Neural cell (in vitro differentiated cells): ENCODE measurements around the gene S100A13. TPM values are rescaled to one million over a fixed set of nuclear protein-coding genes. Genes with fewer than 3 reads are reported as not detected.
A peak's percentile ranks its signal among the peaks of the same experiment; 100 is the strongest.
"Not testable (repeated sequence)": the region's sequence is repeated elsewhere in the genome, so short reads cannot be mapped to it uniquely, and the experiment has no call there.

Experiments used
- H2AFZ ChIP-seq: fragments of 200-600, 300-800 bp; sonication (generic), shearing (Covaris generic); 2 replicates; pipeline ENCODE4 v1.6.0; 2014; ENCODE audit warnings: low read depth, mild to moderate bottlenecking, antibody characterized with exemption, low read length, moderate library complexity
- H3F3A ChIP-seq: fragments of 200-600 bp; shearing (Covaris generic); 2 replicates; pipeline ENCODE4 v1.6.1; 2016; ENCODE audit warnings: mild to moderate bottlenecking, moderate library complexity, mixed read lengths, antibody characterized with exemption, low read length; ENCODE audit not compliant: insufficient read depth, poor library complexity, severe bottlenecking
- H3K27ac ChIP-seq: fragments of 200-600, 300-800 bp; sonication (generic), shearing (Covaris generic); 2 replicates; pipeline ENCODE4 v1.5.1; 2014; ENCODE audit warnings: mild to moderate bottlenecking, low read length, moderate library complexity
- H3K27me3 ChIP-seq: fragments of 300-800, 200-600 bp; sonication (generic), shearing (Covaris generic); 2 replicates; pipeline ENCODE4 v1.6.0; 2014; ENCODE audit warnings: mild to moderate bottlenecking, low read depth, low read length, moderate library complexity; ENCODE audit not compliant: insufficient read depth
- H3K36me3 ChIP-seq: fragments of 300-800, 200-600 bp; sonication (generic), shearing (Covaris generic); 2 replicates; pipeline ENCODE4 v1.5.1; 2014; ENCODE audit warnings: mild to moderate bottlenecking, antibody characterized with exemption, low read length, moderate library complexity; ENCODE audit not compliant: insufficient read depth
- H3K4me2 ChIP-seq: fragments of 300-800, 200-600 bp; sonication (generic), shearing (Covaris generic); 2 replicates; pipeline ENCODE4 v1.6.0; 2014; ENCODE audit warnings: mild to moderate bottlenecking, low read length
- H3K4me3 ChIP-seq: fragments of 300-800, 200-600 bp; sonication (generic), shearing (Covaris generic); 2 replicates; pipeline ENCODE4 v1.5.1; 2014; ENCODE audit warnings: mild to moderate bottlenecking, low read length, moderate library complexity
- H3K79me2 ChIP-seq: fragments of 200-600 bp; shearing (Covaris generic); replicated peaks from 2 replicates; pipeline ENCODE4 v1.6.0; 2014; ENCODE audit warnings: mild to moderate bottlenecking, low read length, moderate library complexity; ENCODE audit not compliant: insufficient read depth
- H3K9ac ChIP-seq: fragments of 300-800, 200-600 bp; sonication (generic), shearing (Covaris generic); 2 replicates; pipeline ENCODE4 v1.6.1; 2016; ENCODE audit warnings: mild to moderate bottlenecking, low read length, mixed read lengths
- H3K9me2 ChIP-seq: fragments of 200-600 bp; shearing (Covaris generic); 2 replicates; pipeline ENCODE4 v1.6.1; 2016; ENCODE audit warnings: mild to moderate bottlenecking, low read length, mixed read lengths; ENCODE audit not compliant: insufficient read depth
- H3K9me3 ChIP-seq: fragments of 200-600, 300-800 bp; sonication (generic), shearing (Covaris generic); 2 replicates; pipeline ENCODE4 v1.6.1; 2016; ENCODE audit warnings: mild to moderate bottlenecking, mixed run types, low read length, moderate library complexity, mixed read lengths
- H4K20me1 ChIP-seq: fragments of 200-600 bp; shearing (Covaris generic); 2 replicates; pipeline ENCODE4 v1.6.1; 2016; ENCODE audit warnings: mild to moderate bottlenecking, mixed run types; ENCODE audit not compliant: insufficient read depth
- CTCF ChIP-seq: fragments of 450-650 bp; IDR thresholded peaks from 2 replicates; pipeline ENCODE4 v1.5.1; 2014; ENCODE audit warnings: antibody characterized with exemption, mild to moderate bottlenecking, moderate library complexity; ENCODE audit not compliant: poor library complexity, severe bottlenecking
- EP300 ChIP-seq: fragments of 450-650 bp; conservative IDR thresholded peaks from 2 replicates; pipeline ENCODE4 v1.6.1; 2014; ENCODE audit warnings: antibody characterized with exemption, mild to moderate bottlenecking, moderate library complexity; ENCODE audit not compliant: poor library complexity, severe bottlenecking
- EZH2 ChIP-seq: fragments of 200-600, 300-800 bp; shearing (Covaris generic), sonication (generic); IDR thresholded peaks from 2 replicates; pipeline ENCODE4 v1.6.1; 2014; ENCODE audit warnings: antibody characterized with exemption, low read length, borderline replicate concordance, mild to moderate bottlenecking; ENCODE audit not compliant: insufficient read depth, poor library complexity, severe bottlenecking
- MXI1 ChIP-seq: fragments of 450-650 bp; conservative IDR thresholded peaks from 2 replicates; pipeline ENCODE4 v1.6.1; 2014; ENCODE audit warnings: antibody characterized with exemption, mild to moderate bottlenecking; ENCODE audit not compliant: poor library complexity, severe bottlenecking
- POLR2AphosphoS5 ChIP-seq: IDR thresholded peaks from 2 replicates; pipeline ENCODE4 v1.6.1; 2012
- RAD21 ChIP-seq: fragments of 450-650 bp; conservative IDR thresholded peaks from 2 replicates; pipeline ENCODE4 v1.6.1; 2014; ENCODE audit warnings: antibody characterized with exemption, mild to moderate bottlenecking, moderate library complexity
- REST ChIP-seq: IDR thresholded peaks from 2 replicates; pipeline ENCODE4 v1.6.1; 2012; ENCODE audit warnings: borderline replicate concordance
- SMC3 ChIP-seq: fragments of 450-650 bp; conservative IDR thresholded peaks from 2 replicates; pipeline ENCODE4 v1.6.1; 2014; ENCODE audit warnings: antibody characterized with exemption, mild to moderate bottlenecking, moderate library complexity; ENCODE audit not compliant: poor library complexity
- TAF1 ChIP-seq: IDR thresholded peaks from 2 replicates; pipeline ENCODE4 v1.6.1; 2012; ENCODE audit warnings: low read depth
- polyA plus RNA-seq: library from polyadenylated mRNA; depleted of rRNA; stranded (reverse); fragments of >200 nt; gene quantifications from 2 replicates; pipeline ENCODE4 v1.2.3, GENCODE V29; 2014

The S100A13 gene
- polyA plus RNA-seq, 1 donor from 2014 or later: 2.1 TPM

DNA sequence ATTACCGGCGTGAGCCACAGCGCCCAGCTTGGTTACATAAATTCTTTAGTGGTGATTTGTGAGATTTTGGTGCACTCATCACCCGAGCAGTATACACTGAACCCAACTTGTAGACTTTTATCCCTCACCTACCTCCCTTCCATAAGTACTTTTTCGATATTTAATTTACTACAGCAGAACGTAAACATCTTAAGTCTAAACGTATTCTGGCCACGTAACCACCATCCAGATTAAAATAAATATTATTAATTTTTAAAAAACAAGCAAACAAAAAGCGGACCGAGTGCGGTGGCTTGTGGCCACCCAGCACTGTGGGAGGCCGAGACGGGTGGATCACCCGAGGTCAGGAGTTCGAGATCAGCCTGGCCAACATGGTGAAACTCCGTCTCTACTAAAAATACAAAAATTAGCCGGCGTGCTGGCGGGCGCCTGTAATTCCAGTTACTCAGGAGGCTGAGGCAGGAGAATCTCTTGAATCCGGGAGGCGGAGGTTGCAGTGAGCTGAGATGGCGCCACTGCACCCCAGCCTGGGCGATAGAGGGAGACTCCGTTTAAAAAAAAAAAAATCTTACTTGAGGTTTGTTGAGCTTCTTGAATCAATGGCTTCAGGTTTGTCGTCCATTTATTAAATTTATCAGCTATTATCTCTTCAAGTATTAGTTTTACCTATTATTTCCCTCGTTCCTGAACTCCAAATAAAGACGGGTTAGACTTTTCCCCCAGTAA lies 44.5 kb upstream of the S100A13 start:
- peak overlapping the region; percentile 21 for H2AFZ ChIP-seq
- peaks cover 30% of the 10 kb centered on the region for H3K79me2 ChIP-seq
- not testable (repeated sequence) for H3K9me2 ChIP-seq, H4K20me1 ChIP-seq, H3F3A ChIP-seq, H3K27me3 ChIP-seq, H3K9me3 ChIP-seq
- TF ChIP-seq CTCF: peak; percentile 35
- peaks cover 20% of the 10 kb centered on the region for H3K36me3 ChIP-seq
- peak overlapping the region; percentile 85 for H3K4me3 ChIP-seq
- peak overlapping the region; percentile 4 for H3K4me2 ChIP-seq
- H3K9ac ChIP-seq: peak overlapping the region; percentile 42
- peak overlapping the region; percentile 64 for H3K27ac ChIP-seq

GRCh38 chr1:153670859-153671627 lies 43.7 kb upstream of the S100A13 start, which contains the start of gene ILF2:
Gene ILF2 (minus strand): TSS chr1:153670993. CDS start chr1:153670922, 71 bp downstream.
- peak; percentile 42 for TF ChIP-seq SMC3
- TF ChIP-seq TAF1: peak; percentile 97
- TF ChIP-seq EZH2: no peak
- peak; percentile 77 for TF ChIP-seq MXI1
- TF ChIP-seq POLR2AphosphoS5: peak; percentile 98
- TF ChIP-seq CTCF: peak; percentile 83
- TF ChIP-seq REST: peak; percentile 86
- peak; percentile 51 for TF ChIP-seq EP300
- no peak for TF ChIP-seq RAD21

More at GRCh38 chr1:153670859-153671627, 43.7 kb upstream of the S100A13 start, which contains the start of gene ILF2:
- no peaks in the 10 kb centered on the region for H3K9me2 ChIP-seq
- H2AFZ ChIP-seq: peak within 1 kb of the TSS; percentile 47
- no peaks in the 10 kb centered on the region for H3F3A ChIP-seq
- no peaks in the 10 kb centered on the region for H3K27me3 ChIP-seq
- peak within 1 kb of the TSS; percentile 99 for H3K4me2 ChIP-seq
- H3K9ac ChIP-seq: peak within 1 kb of the TSS; percentile 95
- no peaks in the 10 kb centered on the region for H3K9me3 ChIP-seq
- peaks cover 30% of the 10 kb centered on the region for H3K79me2 ChIP-seq
- peak within 1 kb of the TSS; percentile 85 for H3K4me3 ChIP-seq
- peaks cover 20% of the 10 kb centered on the region for H3K36me3 ChIP-seq
- no peaks in the 10 kb centered on the region for H4K20me1 ChIP-seq
- H3K27ac ChIP-seq: peak within 1 kb of the TSS; percentile 89
